IPS DF 6.9 (cell line): Measurements from ENCODE around the gene ACTL6A.
"Not testable (repeated sequence)": the region's sequence is repeated elsewhere in the genome, so short reads cannot be mapped to it uniquely, and the experiment has no call there.

ENCODE experiments used
- DNase-seq: peaks from one replicate; pipeline ENCODE4 v3.0.0-alpha.2; 2013; ENCODE audit warnings: low read depth, low spot score
- H3K27ac ChIP-seq: one replicate; pipeline ENCODE4 v1.5.1; 2013; ENCODE audit warnings: low read length, control low read depth
- H3K27me3 ChIP-seq: 2 replicates; pipeline ENCODE4 v1.6.1; 2013; ENCODE audit warnings: mild to moderate bottlenecking, low read length; ENCODE audit not compliant: control insufficient read depth, insufficient read depth
- H3K36me3 ChIP-seq: 2 replicates; pipeline ENCODE4 v1.6.1; 2013; ENCODE audit warnings: low read length; ENCODE audit not compliant: control insufficient read depth, insufficient read depth
- H3K4me1 ChIP-seq: 2 replicates; pipeline ENCODE4 v1.6.1; 2013; ENCODE audit warnings: low read length; ENCODE audit not compliant: control insufficient read depth, insufficient read depth
- H3K4me3 ChIP-seq: 2 replicates; pipeline ENCODE4 v1.5.1; 2013; ENCODE audit warnings: mild to moderate bottlenecking, low read length
- H3K9me3 ChIP-seq: 2 replicates; pipeline ENCODE4 v1.6.1; 2013; ENCODE audit warnings: low read length, inconsistent platforms; ENCODE audit not compliant: control insufficient read depth, insufficient read depth
- WGBS: extraction: QIAGEN DNeasy Blood & Tissue Kit; methylation state at CpG from one replicate; pipeline ENCODE4 v1.1.7; 2013; ENCODE audit warnings: mixed read lengths, missing lambda C conversion rate; ENCODE audit not compliant: insufficient read length, insufficient coverage; 5-methylcytosine and 5-hydroxymethylcytosine counted together

The ACTL6A gene

DNA sequence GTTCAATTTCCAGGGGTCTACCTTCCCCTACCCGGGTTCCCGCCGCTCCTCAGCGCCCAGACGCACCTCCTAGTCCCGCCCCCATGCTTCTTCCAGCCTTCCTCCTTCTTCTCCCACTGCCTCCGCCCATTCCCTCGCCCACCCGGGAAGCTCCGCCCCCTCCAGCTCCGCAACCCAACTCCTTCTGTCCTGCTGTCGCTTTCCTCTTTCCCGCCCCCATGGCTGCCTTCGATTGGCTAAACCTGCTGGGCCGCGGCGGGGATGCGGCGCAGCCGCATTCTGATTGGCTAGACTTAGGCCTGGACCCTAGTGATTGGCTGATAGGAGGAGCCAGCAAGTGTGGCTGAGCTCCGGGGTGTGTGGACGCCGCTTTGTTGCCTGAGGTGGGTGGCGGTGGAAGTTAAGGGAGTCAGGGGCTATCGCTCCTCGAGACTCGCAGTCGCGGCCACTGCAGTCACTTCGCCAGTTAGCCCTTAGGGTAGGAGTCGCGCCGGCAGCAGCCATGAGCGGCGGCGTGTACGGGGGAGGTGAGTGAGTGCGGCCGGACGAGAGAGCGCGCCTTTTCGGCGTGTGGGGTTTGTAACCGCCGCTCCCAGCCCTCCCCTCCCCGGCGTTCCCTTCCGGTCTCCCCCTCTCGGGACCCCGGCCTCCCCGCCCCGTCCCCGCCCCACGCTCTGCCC lies at the start of gene ACTL6A:
ACTL6A (plus strand) TSS at position 336 of the 680 bp plus-strand sequence; CDS start at position 503, 167 bp downstream.
- Histone ChIP-seq H3K9me3 (no peaks in the 10 kb centered on the region), H3K4me3 (peak within 1 kb of the TSS; percentile 90), H3K4me1 (no peaks in the 10 kb centered on the region), H3K27me3 (no peaks in the 10 kb centered on the region), H3K27ac (no peak within 1 kb of the TSS), H3K36me3 (no peaks in the 10 kb centered on the region)
- peak; percentile 99 for DNase-seq
- no CpG with 5 or more reads among the region's 55 CpGs for WGBS

- no peak for DNase-seq
- no CpG with 5 or more reads among the region's 2 CpGs for WGBS
- no peaks in the 10 kb centered on the region for H3K9me3 ChIP-seq
- H3K4me1 ChIP-seq = no peaks in the 10 kb centered on the region
- no peak overlapping the region for H3K27ac ChIP-seq
- H3K4me3 ChIP-seq = no peak overlapping the region
- H3K36me3 ChIP-seq = no peaks in the 10 kb centered on the region
- no peaks in the 10 kb centered on the region for H3K27me3 ChIP-seq
Observed at GRCh38 chr3:179513862-179514261, 48.9 kb upstream of the ACTL6A start.

GRCh38 chr3:179516461-179517251 lies 46.1 kb upstream of the ACTL6A start:
- not testable (repeated sequence) for H3K27ac ChIP-seq, H3K4me3 ChIP-seq, H3K4me1 ChIP-seq, H3K27me3 ChIP-seq, H3K9me3 ChIP-seq, DNase-seq, H3K36me3 ChIP-seq
- no CpG with 5 or more reads among the region's 9 CpGs for WGBS

DNA sequence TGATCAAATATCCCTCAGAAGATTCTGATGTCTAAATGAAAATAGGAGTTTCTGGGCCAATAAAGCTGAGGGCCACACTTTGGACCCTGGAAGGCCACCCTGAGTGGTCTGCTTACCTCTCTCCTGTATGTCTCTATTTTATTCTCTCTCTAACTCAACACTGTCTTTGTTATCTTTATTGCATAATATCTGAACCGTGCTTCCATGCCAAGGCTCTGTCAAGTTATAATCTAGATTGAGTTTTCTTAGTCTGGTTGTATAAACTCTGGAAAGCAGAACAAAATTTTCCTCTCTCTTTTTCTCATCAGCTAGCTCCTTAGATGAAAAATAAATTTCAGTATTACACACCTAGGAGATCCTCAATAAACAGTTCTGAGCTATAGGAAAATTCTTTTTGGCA lies 36.2 kb upstream of the ACTL6A start:
- H3K27me3 ChIP-seq = no peaks in the 10 kb centered on the region
- no peak overlapping the region for H3K4me3 ChIP-seq
- no peak overlapping the region for H3K27ac ChIP-seq
- DNase-seq = no peak
- H3K9me3 ChIP-seq = no peaks in the 10 kb centered on the region
- no peaks in the 10 kb centered on the region for H3K36me3 ChIP-seq
- no CpG with 5 or more reads among the region's 1 CpG for WGBS
- H3K4me1 ChIP-seq = 0 out of 2 replicates have a peak, but pooled peaks cover 1% of the 10 kb centered on the region

GRCh38 chr3:179526989-179527391 lies 35.7 kb upstream of the ACTL6A start:
- H3K4me3 ChIP-seq = no peak overlapping the region
- peak overlapping the region; percentile 76 for H3K27ac ChIP-seq
- no CpG with 5 or more reads among the region's 3 CpGs for WGBS
- 0 out of 2 replicates have a peak, but pooled peaks cover 1% of the 10 kb centered on the region for H3K4me1 ChIP-seq
- H3K27me3 ChIP-seq = no peaks in the 10 kb centered on the region
- H3K36me3 ChIP-seq = no peaks in the 10 kb centered on the region
- no peaks in the 10 kb centered on the region for H3K9me3 ChIP-seq
- peak; percentile 68 for DNase-seq

- Histone ChIP-seq H3K27ac (no peak overlapping the region), H3K4me1 (0 out of 2 replicates have a peak, but pooled peaks cover 1% of the 10 kb centered on the region), H3K36me3 (no peaks in the 10 kb centered on the region), H3K4me3 (no peak overlapping the region), H3K9me3 (no peaks in the 10 kb centered on the region), H3K27me3 (no peaks in the 10 kb centered on the region)
- no CpG with 5 or more reads among the region's 4 CpGs for WGBS
- DNase-seq = no peak
Observed at GRCh38 chr3:179528772-179529171, 34.0 kb upstream of the ACTL6A start.

DNA sequence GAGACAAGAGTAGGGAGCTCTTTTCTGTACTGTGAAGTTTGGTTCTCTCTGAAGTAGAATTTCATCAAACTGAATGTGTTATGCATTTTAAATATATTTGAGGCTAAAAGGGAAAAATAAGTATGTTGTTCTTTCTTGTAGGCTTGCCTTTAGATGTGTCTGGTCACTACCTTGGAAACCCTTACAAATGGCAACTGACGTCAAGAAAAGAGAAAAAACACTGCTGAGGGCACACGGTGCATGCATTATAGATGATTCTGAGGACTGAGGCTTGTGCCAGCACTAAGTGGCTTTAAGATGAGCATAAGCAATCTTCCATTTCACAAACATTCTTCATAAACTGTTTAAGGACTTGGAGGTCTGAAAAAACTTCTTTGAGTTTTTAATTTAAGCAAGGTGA lies 31.1 kb upstream of the ACTL6A start:
- no peak overlapping the region for H3K27ac ChIP-seq
- no peaks in the 10 kb centered on the region for H3K9me3 ChIP-seq
- H3K4me3 ChIP-seq = no peak overlapping the region
- DNase-seq = no peak
- H3K36me3 ChIP-seq = no peaks in the 10 kb centered on the region
- WGBS = no CpG with 5 or more reads among the region's 2 CpGs
- H3K27me3 ChIP-seq = no peaks in the 10 kb centered on the region
- 0 out of 2 replicates have a peak, but pooled peaks cover 1% of the 10 kb centered on the region for H3K4me1 ChIP-seq

DNA sequence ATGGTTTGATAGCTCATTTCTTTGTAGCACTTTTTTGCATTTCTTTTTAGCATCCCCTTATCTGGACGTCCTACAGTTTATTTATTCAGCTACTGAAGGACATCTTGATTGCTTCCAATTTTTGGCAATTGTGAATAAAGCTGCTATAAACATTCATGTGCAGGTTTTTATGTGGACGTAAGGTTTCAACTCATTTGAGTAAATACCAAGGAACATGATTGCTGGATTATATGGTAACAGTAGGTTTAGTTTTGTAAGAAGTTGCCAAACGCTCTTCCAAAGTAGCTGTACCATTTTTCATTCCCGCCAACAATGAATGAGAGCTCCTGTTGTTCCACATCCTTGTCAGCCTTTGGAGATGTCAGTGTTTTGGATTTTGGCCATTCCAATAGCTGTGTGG lies 29.5 kb upstream of the ACTL6A start:
- Histone ChIP-seq H3K4me1 (no peaks in the 10 kb centered on the region), H3K27ac (no peak overlapping the region), H3K27me3 (no peaks in the 10 kb centered on the region), H3K4me3 (no peak overlapping the region), H3K9me3 (no peaks in the 10 kb centered on the region), H3K36me3 (no peaks in the 10 kb centered on the region)
- WGBS = no CpG with 5 or more reads among the region's 4 CpGs
- no peak for DNase-seq

DNA sequence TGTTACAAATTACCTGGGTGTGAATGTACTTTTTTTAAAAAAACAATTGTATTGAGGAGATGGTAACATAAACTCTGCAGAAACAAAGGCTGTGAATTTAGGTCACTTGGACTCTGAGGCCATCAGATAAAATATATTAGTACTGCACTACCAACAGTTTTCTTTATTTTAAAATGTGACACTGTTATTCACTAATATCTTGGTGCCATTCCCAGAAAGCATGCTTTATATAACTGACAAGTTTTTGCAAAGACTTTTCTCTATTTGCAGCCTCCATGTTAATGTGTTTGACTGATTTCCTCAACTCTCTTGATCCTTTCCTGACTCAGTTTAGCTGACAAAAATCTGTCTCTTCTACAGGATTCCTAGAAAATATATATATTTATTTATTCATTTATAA lies 26.5 kb upstream of the ACTL6A start:
- H3K36me3 ChIP-seq = no peaks in the 10 kb centered on the region
- no peak for DNase-seq
- H3K4me1 ChIP-seq = no peaks in the 10 kb centered on the region
- no peaks in the 10 kb centered on the region for H3K9me3 ChIP-seq
- H3K4me3 ChIP-seq = no peak overlapping the region
- H3K27ac ChIP-seq = no peak overlapping the region
- no peaks in the 10 kb centered on the region for H3K27me3 ChIP-seq

GRCh38 chr3:179541094-179541493 lies 21.6 kb upstream of the ACTL6A start:
- Histone ChIP-seq H3K9me3 (no peaks in the 10 kb centered on the region), H3K27ac (no peak overlapping the region), H3K36me3 (no peaks in the 10 kb centered on the region), H3K4me1 (no peaks in the 10 kb centered on the region), H3K27me3 (no peaks in the 10 kb centered on the region), H3K4me3 (no peak overlapping the region)
- no peak for DNase-seq
- WGBS = no CpG with 5 or more reads among the region's 2 CpGs
